ENCODE data around the gene IL24.

Gene IL24

GRCh38 chr1:206883876-206884275 lies 13.4 kb upstream of the IL24 start:
- Histone ChIP-seq H4K20me1 (ENCODE audit: insufficient read depth, low read length) (no peaks in the 10 kb centered on the region), H3K36me3 (ENCODE audit: insufficient read depth, low read length) (no peaks in the 10 kb centered on the region), H3K4me2 (ENCODE audit: insufficient read depth, low read length) (no peak overlapping the region), H3K4me3 (ENCODE audit: low read depth in 1 of 2, low read length in 2 of 2) (no peak overlapping the region), H3K79me2 (ENCODE audit: insufficient read depth, low read length) (no peaks in the 10 kb centered on the region), H3K9ac (ENCODE audit: low read depth, low read length) (no peak overlapping the region), H3K27me3 (ENCODE audit: insufficient read depth, low read length, poor library complexity) (no peaks in the 10 kb centered on the region), H3K27ac (ENCODE audit: low read length) (no peak overlapping the region), H3K4me1 (ENCODE audit: insufficient read depth, low read length) (no peaks in the 10 kb centered on the region), H3K9me3 (ENCODE audit: insufficient read depth, low read length, severe bottlenecking) (no peaks in the 10 kb centered on the region), H2AFZ (ENCODE audit: low read depth, low read length) (no peak overlapping the region)
- DNase-seq (no peak), ATAC-seq (ENCODE audit: insufficient read depth, low read depth) (no peak)
- TF ChIP-seq EZH2 (IDR thresholded peaks at IDR 0.05; ENCODE audit: borderline replicate concordance, low read depth, low read length, severe bottlenecking) (no peak), CTCF (IDR thresholded peaks at IDR 0.05; ENCODE audit: borderline replicate concordance, extremely low read depth, low read length, poor library complexity, severe bottlenecking) (no peak)

- Histone ChIP-seq H3K79me2 (ENCODE audit: insufficient read depth, low read length) (no peaks in the 10 kb centered on the region), H4K20me1 (ENCODE audit: insufficient read depth, low read length) (no peaks in the 10 kb centered on the region), H3K27ac (ENCODE audit: low read length) (no peak overlapping the region), H3K27me3 (ENCODE audit: insufficient read depth, low read length, poor library complexity) (no peaks in the 10 kb centered on the region), H3K4me2 (ENCODE audit: insufficient read depth, low read length) (no peak overlapping the region), H3K9me3 (ENCODE audit: insufficient read depth, low read length, severe bottlenecking) (no peaks in the 10 kb centered on the region), H3K9ac (ENCODE audit: low read depth, low read length) (no peak overlapping the region), H2AFZ (ENCODE audit: low read depth, low read length) (no peak overlapping the region), H3K4me1 (ENCODE audit: insufficient read depth, low read length) (peaks cover 2% of the 10 kb centered on the region), H3K36me3 (ENCODE audit: insufficient read depth, low read length) (no peaks in the 10 kb centered on the region), H3K4me3 (ENCODE audit: low read depth in 1 of 2, low read length in 2 of 2) (no peak overlapping the region)
- TF ChIP-seq CTCF (IDR thresholded peaks at IDR 0.05; ENCODE audit: borderline replicate concordance, extremely low read depth, low read length, poor library complexity, severe bottlenecking) (no peak), EZH2 (IDR thresholded peaks at IDR 0.05; ENCODE audit: borderline replicate concordance, low read depth, low read length, severe bottlenecking) (no peak)
- ATAC-seq (ENCODE audit: insufficient read depth, low read depth) (no peak), DNase-seq (no peak)
Measured at GRCh38 chr1:206885341-206886060, 11.7 kb upstream of the IL24 start.

- H2AFZ ChIP-seq (ENCODE audit: low read depth, low read length) = no peak overlapping the region
- H3K4me2 ChIP-seq (ENCODE audit: insufficient read depth, low read length) = no peak overlapping the region
- no peaks in the 10 kb centered on the region for H3K27me3 ChIP-seq (ENCODE audit: insufficient read depth, low read length, poor library complexity)
- no peaks in the 10 kb centered on the region for H3K36me3 ChIP-seq (ENCODE audit: insufficient read depth, low read length)
- no peak overlapping the region for H3K4me3 ChIP-seq (ENCODE audit: low read depth in 1 of 2, low read length in 2 of 2)
- no peak overlapping the region for H3K9ac ChIP-seq (ENCODE audit: low read depth, low read length)
- no peak for DNase-seq
- no peaks in the 10 kb centered on the region for H4K20me1 ChIP-seq (ENCODE audit: insufficient read depth, low read length)
- peaks cover 8% of the 10 kb centered on the region for H3K4me1 ChIP-seq (ENCODE audit: insufficient read depth, low read length)
- no peaks in the 10 kb centered on the region for H3K79me2 ChIP-seq (ENCODE audit: insufficient read depth, low read length)
- TF ChIP-seq CTCF (IDR thresholded peaks at IDR 0.05; ENCODE audit: borderline replicate concordance, extremely low read depth, low read length, poor library complexity, severe bottlenecking) (no peak), EZH2 (IDR thresholded peaks at IDR 0.05; ENCODE audit: borderline replicate concordance, low read depth, low read length, severe bottlenecking) (no peak)
- ATAC-seq (ENCODE audit: insufficient read depth, low read depth) = no peak
- H3K9me3 ChIP-seq (ENCODE audit: insufficient read depth, low read length, severe bottlenecking) = no peaks in the 10 kb centered on the region
- no peak overlapping the region for H3K27ac ChIP-seq (ENCODE audit: low read length)
Measured at GRCh38 chr1:206886831-206887230, 10.4 kb upstream of the IL24 start.
